ENCODE measurements around the gene IL15RA.

- TF ChIP-seq EZH2 (IDR thresholded peaks at IDR 0.05; ENCODE audit: low read depth) (no peak), CTCF (conservative IDR thresholded peaks at IDR 0.05) (no peak)
These were observed 23.7 kb downstream of the IL15RA start for GRCh38 chr10:5953676-5954075.
